NK-92 treated with Interleukin-12 subunit alpha and Interleukin-12 subunit beta, amount 100 ng/mL, for 24 hours (cell line): ENCODE data around the gene SDHAF1.

Experiments used
- DNase-seq: peaks from one replicate; lab custom pipeline; 2025; lab: John Stamatoyannopoulos, UW

SDHAF1 gene

DNA sequence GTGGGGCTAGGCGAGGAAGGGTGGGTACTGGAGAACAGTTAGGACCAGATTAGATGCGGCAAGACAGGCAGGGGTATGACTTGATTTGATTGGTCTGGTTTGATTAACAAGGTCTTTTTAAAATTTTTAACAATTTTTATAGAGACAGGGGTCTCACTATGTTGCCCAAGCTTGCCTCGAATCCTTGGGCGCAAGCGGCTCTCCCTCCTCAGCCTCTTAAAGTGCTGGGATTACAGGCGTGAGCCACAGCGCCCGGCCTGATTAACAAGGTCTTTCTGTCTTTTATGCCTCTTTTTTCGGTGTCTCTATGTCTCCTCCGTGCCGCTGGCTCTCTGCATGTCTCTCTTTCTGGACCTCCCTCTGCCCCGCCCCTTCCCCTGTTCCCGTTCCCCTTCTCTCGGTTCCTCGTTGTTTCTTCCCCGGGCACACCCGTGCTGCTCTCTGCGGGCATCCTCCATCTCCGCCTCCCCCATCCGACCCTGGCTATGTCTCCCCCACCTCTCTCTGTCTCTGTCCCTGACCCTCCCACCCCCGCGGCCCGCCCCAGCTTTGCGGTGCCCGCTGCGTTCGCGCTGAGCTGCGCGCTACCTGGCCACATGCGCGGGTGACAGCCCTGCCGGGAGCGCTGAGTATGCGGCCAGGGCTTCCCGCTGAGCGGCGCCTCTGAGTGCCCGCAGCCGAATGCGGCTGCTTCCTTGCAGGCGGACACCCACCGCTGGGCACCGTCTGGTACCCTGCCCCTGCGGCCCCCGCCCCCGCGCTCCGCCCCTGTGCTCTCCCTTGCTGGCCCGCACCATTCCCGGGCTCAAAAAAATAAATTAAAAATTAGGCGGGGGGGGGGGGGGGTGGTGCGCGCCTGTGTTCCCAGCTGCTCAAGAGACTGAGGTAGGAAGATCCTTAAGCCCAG, 8.1 kb upstream of the SDHAF1 start:
- no peak for DNase-seq

DNA sequence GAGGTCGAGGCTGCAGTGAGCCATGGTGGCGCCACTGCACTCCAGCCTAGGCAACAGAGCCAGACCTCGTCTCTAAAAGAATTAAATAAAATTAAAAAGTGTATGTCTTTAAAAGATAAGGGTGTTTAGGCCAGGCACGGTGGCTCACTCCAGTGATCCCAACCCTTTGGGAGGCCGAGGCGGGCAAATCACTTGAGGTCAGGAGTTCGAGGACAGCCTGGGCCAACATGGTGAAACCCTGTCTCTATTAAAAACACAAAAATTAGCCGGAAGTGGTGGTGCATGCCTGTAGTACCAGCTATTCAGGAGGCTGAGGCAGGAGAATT, 7.5 kb upstream of the SDHAF1 start:
- no peak for DNase-seq

DNA sequence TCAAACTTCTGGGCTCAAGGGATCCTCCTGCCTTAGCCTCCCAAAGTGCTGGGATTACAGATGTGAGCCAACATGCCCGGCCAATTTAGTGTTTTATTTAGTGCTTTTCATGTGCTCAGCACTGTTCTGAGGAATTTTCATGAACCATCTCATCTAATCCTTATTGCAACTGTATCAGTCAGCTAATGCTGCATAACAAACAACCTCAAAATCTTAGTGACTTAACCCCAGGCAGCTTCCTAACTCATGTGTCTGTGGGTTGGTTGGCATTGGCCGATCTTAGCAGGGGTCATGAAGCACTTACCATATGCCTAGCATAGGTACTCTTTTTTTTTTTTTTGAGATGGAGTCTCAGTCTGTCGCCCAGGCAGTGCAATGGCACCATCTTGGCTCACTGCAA, 6.2 kb upstream of the SDHAF1 start:
- DNase-seq: no peak

DNA sequence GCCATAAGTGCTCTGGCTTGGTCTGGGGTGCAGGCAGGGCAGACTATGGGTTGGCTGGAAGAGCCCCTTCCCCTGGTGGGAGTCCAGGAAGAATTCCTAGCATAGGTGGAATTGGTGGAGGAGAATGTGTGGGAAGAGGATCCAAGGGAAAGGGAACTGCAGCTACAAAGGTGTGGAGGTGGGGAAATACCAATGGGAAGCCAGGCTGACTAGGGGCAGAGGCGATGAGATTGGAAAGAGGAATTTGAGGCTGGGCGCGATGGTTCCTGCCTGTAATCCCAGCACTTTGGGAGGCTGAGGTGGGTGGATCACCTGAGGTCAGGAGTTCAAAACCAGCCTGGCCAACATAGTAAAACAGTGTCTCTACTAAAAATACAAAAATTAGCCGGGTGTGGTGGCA, 4.8 kb upstream of the SDHAF1 start:
- no peak for DNase-seq

DNA sequence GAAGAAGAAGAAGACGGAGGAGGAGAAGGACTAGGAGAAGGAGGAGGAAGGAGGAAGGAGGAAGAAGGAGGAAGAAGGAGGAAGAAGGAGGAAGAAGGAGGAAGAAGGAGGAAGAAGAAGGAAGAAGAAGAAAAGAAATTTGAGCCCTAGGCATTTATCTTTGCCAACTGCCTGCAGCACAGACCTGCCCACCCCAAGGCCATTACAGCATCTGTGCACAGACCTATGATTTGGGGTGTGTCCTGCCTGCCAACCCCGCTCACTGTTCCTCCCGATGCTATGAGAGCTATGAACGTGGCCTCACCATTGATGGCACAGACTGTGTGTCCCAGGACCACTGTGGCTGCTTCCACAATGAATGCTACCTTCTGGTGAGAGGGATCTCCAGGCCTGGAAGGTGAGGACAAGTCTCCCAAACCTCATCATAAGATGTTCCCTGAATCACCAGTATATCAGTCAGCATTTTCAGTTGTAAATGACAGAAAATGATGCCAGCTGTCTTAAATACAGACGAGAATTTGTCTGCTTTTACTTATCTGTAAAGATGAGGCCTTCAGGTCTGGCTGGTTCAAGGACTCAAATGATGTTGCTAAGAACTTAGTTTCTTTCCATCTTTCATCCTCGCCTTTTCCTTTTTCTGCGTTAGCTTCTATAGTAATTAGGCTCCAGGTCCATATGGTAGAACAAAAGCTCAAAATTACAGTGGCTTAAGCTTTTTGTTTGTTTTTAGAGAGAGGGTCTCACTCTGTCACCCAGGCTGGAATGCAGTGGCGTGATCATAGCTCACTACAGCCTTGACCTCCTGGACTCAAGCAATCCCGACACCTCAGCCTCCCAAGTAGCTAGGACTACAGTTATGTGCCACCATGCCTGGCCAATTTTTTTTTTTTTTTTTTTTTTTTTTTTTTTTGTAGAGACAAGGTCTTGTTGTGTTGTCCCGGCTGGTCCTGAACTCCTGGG, 3.9 kb upstream of the SDHAF1 start:
- DNase-seq: no peak

DNA sequence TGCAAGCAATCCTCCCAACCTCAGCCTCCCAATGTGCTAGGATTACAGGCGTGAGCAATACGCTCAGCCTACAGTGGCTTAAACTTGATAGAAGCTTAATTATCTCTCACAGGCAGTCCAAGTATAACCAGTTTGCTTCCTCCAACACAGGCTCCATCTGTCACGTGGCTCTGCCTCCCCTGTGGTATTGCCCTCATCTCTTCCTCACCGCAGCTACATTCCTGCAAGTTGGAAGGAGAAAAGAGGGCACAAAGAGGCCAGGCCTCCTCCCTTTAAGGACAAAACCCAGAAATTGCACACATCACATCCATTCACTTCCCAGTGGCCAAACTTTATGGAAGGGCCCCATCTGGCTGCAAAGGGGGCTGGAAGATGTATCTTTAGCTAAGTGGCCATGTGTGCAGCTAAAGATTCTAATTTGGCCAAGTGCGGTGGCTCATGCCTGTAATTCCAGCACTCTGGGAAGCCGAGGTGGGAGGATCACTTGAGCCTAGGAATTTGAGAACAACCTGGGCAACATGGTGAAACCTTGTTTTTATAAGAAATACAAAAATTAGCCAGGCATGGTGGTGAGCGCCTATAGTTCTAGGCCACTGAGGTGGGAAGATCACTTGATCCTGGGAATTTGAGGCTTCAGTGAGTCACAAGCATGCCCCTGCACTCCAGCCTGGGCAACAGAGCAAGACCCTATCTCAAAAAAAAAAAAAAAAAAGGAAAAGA, 3.1 kb upstream of the SDHAF1 start:
- no peak for DNase-seq

DNA sequence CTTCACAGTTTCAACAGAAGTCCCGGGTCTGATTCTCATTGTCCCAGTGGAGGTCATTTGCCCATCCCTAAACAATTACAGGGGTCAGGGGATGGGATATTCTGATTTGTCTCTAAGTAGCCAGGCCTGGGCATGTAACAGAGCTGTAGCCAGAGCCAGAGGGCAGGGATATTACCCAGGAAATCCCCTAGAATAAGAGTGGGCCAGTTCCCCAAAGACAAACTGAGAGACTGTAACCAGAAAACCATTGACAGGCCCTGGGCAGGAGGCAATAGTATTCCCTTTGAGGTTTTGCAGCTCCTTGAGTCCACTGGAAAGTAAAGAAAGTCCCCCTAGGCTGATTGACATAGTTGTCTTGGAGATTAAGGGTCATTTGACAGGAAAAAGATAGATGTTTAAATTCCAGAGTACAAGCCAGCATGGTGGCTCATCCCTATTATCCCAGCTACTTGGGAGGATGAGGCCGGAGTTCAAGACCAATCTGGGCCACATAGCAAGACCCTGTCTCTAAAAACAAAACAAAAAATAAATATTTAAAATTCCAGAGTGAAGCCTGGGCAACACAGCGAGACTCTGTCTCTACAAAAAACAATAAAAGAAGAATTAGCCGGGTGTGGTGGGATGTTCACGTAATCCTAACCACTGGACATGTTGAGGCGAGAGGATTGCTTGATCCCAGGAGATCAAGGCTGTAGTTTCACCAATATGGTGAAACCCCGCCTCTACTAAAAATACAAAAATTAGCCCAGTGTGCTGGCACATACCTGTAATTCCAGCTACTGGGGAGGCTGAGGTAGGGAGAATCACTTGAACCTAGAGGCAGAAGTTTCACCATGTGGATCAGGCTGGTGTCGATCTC, 1.9 kb upstream of the SDHAF1 start:
- DNase-seq: no peak

DNA sequence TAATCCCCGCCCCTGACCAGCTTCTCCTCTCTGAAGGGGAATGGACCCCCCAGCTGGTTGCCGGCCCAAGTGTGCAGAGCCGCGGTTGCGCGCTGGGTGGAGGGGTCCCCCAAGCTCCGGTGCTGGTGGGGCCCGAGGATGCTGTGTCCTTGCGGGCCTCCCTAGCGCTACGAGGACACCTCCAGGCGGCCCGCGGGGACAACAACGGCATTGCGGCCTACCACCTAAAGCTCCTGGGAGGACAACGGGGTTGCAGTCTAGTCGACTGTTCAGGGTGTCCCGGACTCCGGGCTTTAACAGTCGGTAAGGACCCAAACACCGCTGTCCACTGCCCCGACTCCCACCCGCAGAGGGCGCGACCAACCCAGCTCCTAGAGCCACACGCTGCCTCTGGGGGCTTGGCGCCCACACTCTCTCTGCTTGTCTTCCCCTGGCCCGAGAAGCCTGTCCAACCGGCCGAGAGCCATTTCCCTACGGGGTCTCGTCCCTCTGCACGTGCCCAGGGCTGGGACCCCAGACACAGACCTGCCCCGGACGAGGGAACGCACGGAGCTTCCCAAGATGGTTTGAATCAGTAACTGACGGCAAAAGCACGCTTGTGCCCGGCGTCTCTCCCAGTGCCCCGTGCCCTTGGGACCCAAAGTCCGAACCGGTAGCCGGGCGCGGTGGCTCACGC, 927 bp upstream of the SDHAF1 start:
- no peak for DNase-seq

DNA sequence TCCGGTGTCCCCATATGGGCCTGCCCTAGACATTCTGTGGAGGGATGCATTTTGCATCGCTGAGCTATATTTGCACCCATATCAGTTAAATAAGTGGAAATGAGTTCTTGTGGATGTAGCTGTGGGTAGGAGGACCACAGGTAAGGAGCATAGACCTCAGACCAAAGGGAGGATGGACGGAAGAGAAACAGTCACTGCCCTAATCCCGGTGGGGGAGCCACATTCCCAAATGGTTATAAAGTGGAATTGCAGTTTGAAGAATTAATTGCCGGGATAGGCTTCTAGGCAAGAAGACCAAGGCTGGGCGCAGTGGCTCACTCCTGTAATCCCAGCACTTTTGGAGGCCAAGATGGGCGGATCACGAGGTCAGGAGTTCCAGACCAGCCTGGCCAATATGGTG, 1.8 kb downstream of the SDHAF1 start:
- no peak for DNase-seq

DNA sequence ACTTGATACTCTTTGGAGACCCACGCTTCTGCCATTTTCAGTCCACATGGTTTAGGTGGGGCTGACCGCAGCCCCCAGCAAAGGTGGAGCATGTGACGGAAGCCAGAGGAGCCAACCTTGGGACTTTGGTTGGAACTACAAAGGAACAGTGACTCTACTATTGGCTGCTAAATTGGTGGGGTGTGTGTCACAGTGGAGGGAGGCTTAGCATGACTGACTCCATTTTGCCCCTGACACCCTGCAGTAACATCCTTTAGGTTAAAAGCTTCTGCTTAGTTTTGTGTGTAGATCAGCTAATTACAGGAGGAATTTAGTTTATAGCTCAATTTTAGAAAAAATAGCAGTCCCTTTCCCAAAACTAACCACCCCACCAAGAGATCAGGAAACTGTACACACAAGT, 6.6 kb downstream of the SDHAF1 start:
- no peak for DNase-seq

DNA sequence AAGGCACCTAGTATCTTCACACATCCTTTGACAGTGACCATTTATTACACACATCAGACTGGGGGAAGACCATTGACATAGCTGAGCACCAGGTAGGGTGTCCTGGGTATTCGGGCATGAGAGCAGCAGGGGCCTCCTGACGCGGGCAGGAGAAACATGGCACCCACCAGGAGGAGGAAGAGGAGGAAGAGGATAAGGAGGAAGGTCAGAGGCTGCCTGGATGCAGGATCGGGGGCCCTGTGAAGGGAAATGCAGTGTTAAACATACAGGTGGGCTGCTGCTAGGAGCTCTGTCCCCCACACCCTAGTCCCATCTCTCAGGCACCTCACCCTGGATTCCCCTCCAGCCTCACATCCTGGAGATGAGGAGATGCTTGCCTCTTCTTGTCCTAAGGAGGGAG, 8.3 kb downstream of the SDHAF1 start:
- no peak for DNase-seq

DNA sequence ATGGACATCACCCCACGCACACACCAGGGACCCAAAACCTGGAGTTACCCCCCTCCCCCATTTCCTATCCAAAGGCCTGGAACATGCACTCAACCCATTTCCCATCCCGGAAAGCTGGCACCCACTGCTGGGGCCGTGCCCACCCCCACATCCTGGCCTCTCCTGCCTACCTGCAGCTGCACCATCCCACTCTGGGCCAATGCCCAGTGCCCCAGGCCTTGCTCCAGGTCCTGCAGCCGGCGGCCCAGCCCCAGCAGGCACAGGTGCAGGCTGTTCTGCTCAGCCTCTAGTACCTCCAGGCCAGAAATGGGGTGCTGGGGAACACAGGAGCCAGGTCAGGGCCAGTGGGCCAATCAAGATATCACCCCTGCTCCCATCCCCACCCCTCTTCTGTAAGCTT, 12.0 kb downstream of the SDHAF1 start:
- no peak for DNase-seq

DNA sequence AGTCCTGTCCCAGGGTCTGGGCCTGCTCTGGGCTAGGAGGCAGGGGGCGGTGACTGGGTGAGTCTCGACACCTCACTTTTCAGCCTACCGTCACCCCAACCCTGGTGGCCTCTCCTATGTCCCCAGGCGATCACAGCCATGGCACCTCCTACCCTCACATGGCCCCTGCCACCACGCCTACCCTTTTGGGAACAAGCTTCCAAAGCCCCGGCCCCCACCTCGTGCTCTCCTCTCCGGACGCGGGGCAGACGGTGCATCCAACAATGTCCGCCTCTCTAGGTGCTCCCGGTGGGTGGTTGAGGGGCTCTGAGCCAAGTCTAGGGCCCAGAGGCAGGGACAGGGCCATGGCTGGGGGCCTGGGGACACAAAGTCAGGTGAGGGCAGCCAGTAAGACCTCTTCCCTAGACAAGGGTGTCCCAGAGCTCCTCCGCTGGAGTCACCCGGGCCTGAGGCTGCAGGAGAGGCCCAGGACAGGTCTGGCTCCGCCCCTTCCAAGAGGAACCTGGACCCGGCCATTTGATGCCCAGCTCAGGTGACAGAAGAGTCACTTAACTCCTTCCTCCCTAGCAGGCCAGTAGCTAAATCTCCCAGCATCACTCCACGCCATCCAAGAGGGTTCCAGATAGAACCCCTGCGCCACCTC, 13.5 kb downstream of the SDHAF1 start, which contains the start of gene SYNE4:
TSS of gene SYNE4 (minus strand) at position 478 of the 643 bp plus-strand sequence. CDS start at position 346, 132 bp downstream.
- no peak for DNase-seq

DNA sequence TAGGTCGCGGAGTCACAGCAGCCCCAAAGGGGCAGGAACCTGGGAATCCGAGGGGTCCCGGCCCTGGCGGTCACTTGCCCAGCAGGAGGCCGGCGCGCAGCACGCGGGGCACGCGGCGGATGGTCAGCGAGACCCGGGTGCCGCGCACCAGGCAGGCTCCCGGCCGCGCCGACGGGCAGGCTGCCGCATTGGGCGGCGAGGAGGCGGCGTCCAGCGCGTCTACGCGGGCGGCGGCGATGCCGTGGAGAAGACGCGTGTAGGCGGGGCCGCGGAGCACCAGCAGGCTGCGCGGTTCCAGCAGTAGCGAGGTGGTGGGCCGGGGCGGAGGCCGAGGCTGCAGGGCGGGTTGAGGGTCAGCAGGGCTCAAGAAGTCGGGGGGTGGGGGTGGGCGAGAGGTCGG, 14.2 kb downstream of the SDHAF1 start:
- no peak for DNase-seq

DNA sequence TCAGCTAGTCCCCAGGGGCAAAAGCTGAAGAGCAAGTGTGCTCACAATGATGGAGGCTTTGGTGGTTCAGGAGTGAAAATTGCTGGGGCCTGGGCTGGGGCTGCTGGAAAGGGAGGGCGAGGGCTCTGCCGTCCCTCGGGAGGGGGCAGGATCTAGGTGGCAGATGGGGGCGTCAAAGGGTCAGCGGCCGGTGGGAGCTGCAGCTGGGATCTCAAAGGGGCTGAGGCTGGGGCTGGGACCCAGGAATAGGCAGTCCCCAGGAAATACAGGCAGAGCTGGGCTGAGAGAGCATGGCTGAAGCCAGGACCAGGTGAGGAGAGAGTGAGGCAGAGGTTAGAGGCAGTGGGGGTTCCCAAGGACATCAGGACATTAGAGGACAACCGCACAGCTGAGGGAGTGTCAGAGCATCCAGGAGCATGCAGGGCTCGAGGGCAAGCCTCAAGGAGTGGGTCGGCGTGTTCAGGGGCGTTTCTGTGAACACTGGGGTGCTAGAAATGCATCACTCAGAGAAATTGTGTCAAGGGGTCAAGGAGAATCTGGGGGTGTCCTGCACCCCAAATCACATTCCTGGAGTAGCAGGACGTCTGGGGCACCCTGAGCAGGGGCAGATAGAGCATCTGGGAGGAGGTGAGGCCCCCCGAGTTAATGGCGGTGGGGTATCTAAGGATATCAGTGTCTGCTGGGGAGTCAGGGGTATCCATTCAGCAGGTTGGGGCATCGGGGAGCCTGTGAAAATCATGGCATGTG, 14.8 kb downstream of the SDHAF1 start:
- DNase-seq: no peak

DNA sequence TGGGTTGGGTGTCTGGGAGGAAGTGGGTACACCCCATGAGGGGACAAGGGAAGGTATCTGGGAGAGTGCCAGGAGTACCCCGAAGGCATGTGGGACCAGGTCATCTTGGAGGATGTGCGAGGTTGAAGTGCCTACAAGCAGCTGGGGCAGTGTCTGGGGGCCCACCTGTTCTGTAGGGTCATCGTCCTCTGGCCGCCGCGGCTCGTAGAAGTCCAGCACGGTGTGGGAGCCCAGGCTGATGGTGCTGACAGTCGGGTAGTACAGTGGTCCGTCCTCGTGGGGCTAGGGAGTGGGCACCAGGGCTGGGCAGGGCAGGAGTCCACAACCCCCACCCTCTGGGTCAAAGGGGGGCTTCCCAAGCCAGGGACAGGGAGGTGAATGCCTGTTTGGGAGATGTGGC, 15.4 kb downstream of the SDHAF1 start:
- DNase-seq: no peak

DNA sequence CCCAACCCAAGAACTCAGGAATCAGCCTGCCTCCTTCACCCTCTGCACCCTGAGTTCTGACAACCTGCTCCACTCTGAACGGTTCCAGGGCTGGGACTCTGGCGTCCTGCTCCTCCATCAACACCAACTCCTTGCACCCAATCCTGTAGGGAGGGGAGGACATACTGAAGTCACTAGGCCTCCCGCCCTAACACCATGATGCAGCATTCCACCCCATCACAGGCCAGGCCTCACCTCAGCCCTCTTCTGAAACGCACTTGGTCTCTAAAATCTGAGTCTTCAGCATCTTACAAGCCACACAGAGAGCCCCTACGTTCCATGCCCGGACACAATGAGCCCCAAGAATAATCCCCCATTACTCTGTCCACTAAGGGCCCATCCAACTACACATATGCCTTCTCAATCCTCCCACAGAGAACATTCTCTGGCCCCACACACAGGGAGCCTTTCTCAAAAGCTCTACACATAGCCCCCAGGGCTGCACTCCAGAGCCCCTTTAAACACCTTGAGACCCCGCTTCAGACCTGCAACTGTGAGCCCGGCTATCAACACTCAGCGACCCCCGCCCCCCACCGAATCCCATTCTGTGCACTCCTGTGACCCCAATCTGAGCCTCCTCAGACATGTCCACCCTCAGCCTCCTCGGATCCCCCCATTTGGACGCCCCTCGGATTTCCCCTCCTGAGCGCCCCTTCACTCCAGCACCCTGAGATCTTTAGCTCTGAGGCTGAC, 18.5 kb downstream of the SDHAF1 start:
- no peak for DNase-seq

DNA sequence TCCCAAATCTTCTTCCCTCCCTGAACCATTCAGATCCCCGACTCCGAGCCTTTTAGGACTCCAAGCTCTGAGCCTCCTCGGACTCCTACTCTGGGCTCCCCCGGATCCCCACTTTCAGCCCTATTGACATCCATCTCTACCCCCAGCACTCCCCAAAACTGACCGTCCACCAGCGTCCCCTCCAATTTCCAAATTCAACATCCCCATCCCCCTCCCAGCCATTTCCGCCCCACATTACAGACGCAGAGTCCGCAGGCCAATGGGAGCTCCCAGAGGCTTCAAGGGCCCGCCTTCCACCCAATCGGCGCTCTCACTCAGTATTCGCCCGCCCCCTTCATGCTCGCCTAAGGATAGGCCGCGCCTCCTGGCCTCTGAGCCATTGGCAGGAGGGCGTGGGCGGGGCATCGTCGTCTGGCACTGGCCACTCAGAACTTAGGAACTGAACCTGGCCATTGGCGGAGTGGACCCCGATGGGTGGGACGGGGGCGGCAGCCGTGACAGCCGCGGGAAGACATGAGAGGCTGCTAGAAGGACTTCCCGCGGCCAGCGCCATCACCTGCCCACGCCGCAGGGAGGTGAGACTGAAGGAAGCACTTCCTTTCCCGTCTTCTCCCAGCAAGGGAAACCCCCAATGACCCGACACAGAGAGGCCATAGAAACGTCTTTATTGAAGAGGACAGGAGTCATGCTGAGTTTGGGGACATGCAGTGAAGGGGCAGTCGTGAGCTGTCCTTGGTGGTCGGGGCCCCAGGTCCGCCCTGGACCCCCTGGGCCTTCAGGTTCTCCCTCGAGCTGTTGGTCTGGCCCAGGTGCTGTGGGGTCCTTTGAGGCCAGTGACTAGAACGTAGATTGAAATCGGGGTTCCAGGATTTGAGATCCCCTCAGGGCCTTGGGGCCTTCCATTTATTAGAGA, 19.3 kb downstream of the SDHAF1 start, which contains the start of gene ALKBH6:
TSS of gene ALKBH6 (minus strand) at position 202 of the 913 bp plus-strand sequence. CDS start 816 bp downstream, outside the sequence.
- DNase-seq: peak; percentile 100
